ENCODE results near the gene CCDC88A. TPM values are rescaled to one million over a fixed set of nuclear protein-coding genes. Genes with fewer than 3 reads are reported as not detected.
"Not testable (repeated sequence)": the region's sequence is repeated elsewhere in the genome, so short reads cannot be mapped to it uniquely, and the experiment has no call there.

Gene CCDC88A
- polyA plus RNA-seq, 3 donors from 2014 or later, result 1.4 to 8.9 (median 2.0) TPM

GRCh38 chr2:55282110-55282917 is 137.3 kb downstream of the CCDC88A start:
- peaks cover 0 to 2% (median 0%) of the 10 kb centered on the region in 3 donors for H3K27me3 Mint-ChIP-seq (ENCODE audit: low read depth in 3 of 3)
- H3K4me3 Mint-ChIP-seq, result peak overlapping the region; percentile 91 to 97 (median 92)
- H3K4me1 Mint-ChIP-seq, result peaks cover 28 to 33% of the 10 kb centered on the region in 2 donors
- peaks cover 0 to 3% (median 0%) of the 10 kb centered on the region in 3 donors for H3K36me3 Mint-ChIP-seq
- DNase-seq, result peak; percentile 87 to 89 (median 88)
- H3K9me3 Mint-ChIP-seq, result no peaks in the 10 kb centered on the region
- peak overlapping the region; percentile 97 to 99 (median 98) for H3K27ac Mint-ChIP-seq

GRCh38 chr2:55280851-55281546 is 138.7 kb downstream of the CCDC88A start:
- H3K4me1 Mint-ChIP-seq, result peaks cover 26 to 27% of the 10 kb centered on the region in 2 donors
- H3K36me3 Mint-ChIP-seq; DNase-seq; H3K27me3 Mint-ChIP-seq (ENCODE audit: low read depth in 3 of 3); H3K9me3 Mint-ChIP-seq: not testable (repeated sequence)
- H3K4me3 Mint-ChIP-seq, result peak overlapping the region; percentile 67 to 92 (median 91)
- peak overlapping the region; percentile 43 to 99 (median 98) for H3K27ac Mint-ChIP-seq

GRCh38 chr2:55279859-55280424 is 139.7 kb downstream of the CCDC88A start:
- not testable (repeated sequence) for H3K36me3 Mint-ChIP-seq; DNase-seq; H3K27me3 Mint-ChIP-seq (ENCODE audit: low read depth in 3 of 3); H3K9me3 Mint-ChIP-seq
- Mint-ChIP-seq H3K4me3 (peak overlapping the region in 2 of 5 donors; percentile 16 to 73), H3K4me1 (peaks cover 22 to 27% of the 10 kb centered on the region in 2 donors), H3K27ac (peak overlapping the region in 1 of 6 donors; percentile 30)

- H3K36me3 Mint-ChIP-seq; H3K27me3 Mint-ChIP-seq (ENCODE audit: low read depth in 3 of 3); DNase-seq; H3K9me3 Mint-ChIP-seq: not testable (repeated sequence)
- H3K4me3 Mint-ChIP-seq, result peak overlapping the region in 1 of 5 donors; percentile 8
- H3K4me1 Mint-ChIP-seq, result peaks cover 22 to 27% of the 10 kb centered on the region in 2 donors
- peak overlapping the region in 1 of 6 donors; percentile 20 for H3K27ac Mint-ChIP-seq
These were observed 140.3 kb downstream of the CCDC88A start for GRCh38 chr2:55279214-55279835.

GRCh38 chr2:55277310-55277709 is 142.3 kb downstream of the CCDC88A start:
- Mint-ChIP-seq H3K27me3 (ENCODE audit: low read depth in 3 of 3) (peaks cover 0 to 5% (median 0%) of the 10 kb centered on the region in 3 donors), H3K4me3 (no peak overlapping the region), H3K9me3 (no peaks in the 10 kb centered on the region), H3K36me3 (no peaks in the 10 kb centered on the region), H3K27ac (no peak overlapping the region), H3K4me1 (peaks cover 5 to 7% of the 10 kb centered on the region in 2 donors)
- DNase-seq, result no peak

GRCh38 chr2:55274346-55274745 is 145.3 kb downstream of the CCDC88A start:
- H3K27me3 Mint-ChIP-seq (ENCODE audit: low read depth in 3 of 3); H3K36me3 Mint-ChIP-seq; DNase-seq; H3K9me3 Mint-ChIP-seq; H3K27ac Mint-ChIP-seq: not testable (repeated sequence)
- H3K4me1 Mint-ChIP-seq, result peaks cover 13% of the 10 kb centered on the region in 2 donors
- peak overlapping the region in 1 of 5 donors; percentile 40 for H3K4me3 Mint-ChIP-seq

GRCh38 chr2:55269645-55269990 is 150.0 kb downstream of the CCDC88A start:
- Mint-ChIP-seq H3K4me3 (peak overlapping the region; percentile 94 to 98 (median 95)), H3K27ac (peak overlapping the region; percentile 94 to 96 (median 96)), H3K4me1 (peaks cover 29 to 33% of the 10 kb centered on the region in 2 donors), H3K9me3 (no peaks in the 10 kb centered on the region), H3K36me3 (peaks cover under 1 to 5% (median 1%) of the 10 kb centered on the region in 3 donors), H3K27me3 (ENCODE audit: low read depth in 3 of 3) (peaks cover 1 to 17% (median 15%) of the 10 kb centered on the region in 3 donors)
- peak in 2 of 3 donors; percentile 11 to 19 for DNase-seq

GRCh38 chr2:55268907-55269644 is 150.6 kb downstream of the CCDC88A start, which contains the start of gene MTIF2:
Gene MTIF2 (minus strand): TSS chr2:55269231. CDS start chr2:55263858, 5,373 bp downstream.
- H3K27ac Mint-ChIP-seq, result peak within 1 kb of the TSS; percentile 94 to 96 (median 96)
- H3K4me1 Mint-ChIP-seq, result peaks cover 29 to 33% of the 10 kb centered on the region in 2 donors
- H3K36me3 Mint-ChIP-seq, result peaks cover 4 to 10% (median 5%) of the 10 kb centered on the region in 3 donors
- no peaks in the 10 kb centered on the region for H3K9me3 Mint-ChIP-seq
- peaks cover 1 to 17% (median 15%) of the 10 kb centered on the region in 3 donors for H3K27me3 Mint-ChIP-seq (ENCODE audit: low read depth in 3 of 3)
- H3K4me3 Mint-ChIP-seq, result peak within 1 kb of the TSS; percentile 94 to 98 (median 95)
- peak; percentile 93 to 94 (median 93) for DNase-seq

GRCh38 chr2:55268288-55268906 is 151.3 kb downstream of the CCDC88A start:
- DNase-seq, result no peak
- Mint-ChIP-seq H3K4me1 (peaks cover 29 to 33% of the 10 kb centered on the region in 2 donors), H3K4me3 (peak overlapping the region; percentile 94 to 98 (median 95)), H3K9me3 (no peaks in the 10 kb centered on the region), H3K27ac (peak overlapping the region; percentile 94 to 96 (median 96)), H3K36me3 (peaks cover 10% of the 10 kb centered on the region in 3 donors), H3K27me3 (ENCODE audit: low read depth in 3 of 3) (peaks cover 1 to 17% (median 15%) of the 10 kb centered on the region in 3 donors)

- not testable (repeated sequence) for H3K27me3 Mint-ChIP-seq (ENCODE audit: low read depth in 3 of 3); H3K4me1 Mint-ChIP-seq; H3K9me3 Mint-ChIP-seq; H3K4me3 Mint-ChIP-seq; DNase-seq; H3K27ac Mint-ChIP-seq
- peaks cover 15 to 18% (median 17%) of the 10 kb centered on the region in 3 donors for H3K36me3 Mint-ChIP-seq
These were observed 160.1 kb downstream of the CCDC88A start for GRCh38 chr2:55259586-55259985.

GRCh38 chr2:55252832-55253231 is 166.8 kb downstream of the CCDC88A start:
- Mint-ChIP-seq H3K36me3 (peaks cover 14 to 36% (median 18%) of the 10 kb centered on the region in 3 donors), H3K4me1 (no peaks in the 10 kb centered on the region), H3K27me3 (ENCODE audit: low read depth in 3 of 3) (no peaks in the 10 kb centered on the region), H3K4me3 (no peak overlapping the region), H3K9me3 (no peaks in the 10 kb centered on the region), H3K27ac (no peak overlapping the region)
- no peak for DNase-seq

GRCh38 chr2:55247025-55247424 is 172.6 kb downstream of the CCDC88A start:
- Mint-ChIP-seq H3K4me1 (no peaks in the 10 kb centered on the region), H3K9me3 (no peaks in the 10 kb centered on the region), H3K36me3 (peaks cover 17 to 36% (median 18%) of the 10 kb centered on the region in 3 donors), H3K27ac (no peak overlapping the region), H3K27me3 (ENCODE audit: low read depth in 3 of 3) (no peaks in the 10 kb centered on the region), H3K4me3 (no peak overlapping the region)
- DNase-seq, result no peak
